Esophagus squamous epithelium (tissue), 4 donors: ENCODE results near the gene NEK1.

Experiments used
- CTCF ChIP-seq, 6 experiments: fragments of 450-650 bp in 4 of 6; fragments of 200-600 bp in 2 of 6; sonication (generic) in 2 of 6; IDR thresholded peaks; one replicate each; pipeline ENCODE4 v1.5.1; 2016 to 2019; ENCODE audit warnings: antibody characterized with exemption in 6 of 6, mild to moderate bottlenecking in 4 of 6, moderate library complexity in 4 of 6
- POLR2A ChIP-seq, 4 donors: fragments of 450-650 bp; IDR thresholded peaks; one replicate each; pipeline ENCODE4 v1.6.1; 2017; ENCODE audit warnings: antibody characterized with exemption in 4 of 4, mild to moderate bottlenecking in 4 of 4, moderate library complexity in 3 of 4

GRCh38 chr4:169658975-169659715, 46.8 kb upstream of the NEK1 start:
- TF ChIP-seq CTCF (IDR thresholded peaks at IDR 0.05) (no peak), POLR2A (IDR thresholded peaks at IDR 0.05) (no peak)
